SK-N-SH treated with all-trans-retinoic acid at 6 μM for 48 hours (cell line): ENCODE results near the gene ZNF276.
"Not testable (repeated sequence)": the region's sequence is repeated elsewhere in the genome, so short reads cannot be mapped to it uniquely, and the experiment has no call there.

Experiments
- ATAC-seq: fragments of 200-7000 bp; cut with Tn5 transposase; 3 replicates; pipeline ENCODE4 v1.9.1; 2020; ENCODE audit warnings: mild to moderate bottlenecking, moderate library complexity
- ARNTL ChIP-seq: fragments of 450-650 bp; formaldehyde crosslinking; IDR thresholded peaks from 2 replicates; pipeline ENCODE4 v1.5.0; 2020; ENCODE audit warnings: low read depth, mild to moderate bottlenecking, moderate library complexity, borderline replicate concordance
- CREB5 ChIP-seq: fragments of 250-450 bp; sonication (Bioruptor Pico); IDR thresholded peaks from 2 replicates; pipeline ENCODE4 v1.5.1; 2020; ENCODE audit warnings: low read depth, mild to moderate bottlenecking, moderate library complexity
- CSDC2 ChIP-seq: fragments of 250-450 bp; sonication (Bioruptor Pico); IDR thresholded peaks from 2 replicates; pipeline ENCODE4 v1.5.0; 2020; ENCODE audit warnings: mild to moderate bottlenecking, moderate library complexity
- ESRRG ChIP-seq: fragments of 250-450 bp; sonication (Bioruptor Pico); IDR thresholded peaks from 2 replicates; pipeline ENCODE4 v1.6.1; 2021; ENCODE audit warnings: mild to moderate bottlenecking
- GLIS3 ChIP-seq: fragments of 250-450 bp; sonication (Bioruptor Pico); IDR thresholded peaks from 2 replicates; pipeline ENCODE4 v1.5.0; 2020; ENCODE audit warnings: mild to moderate bottlenecking, moderate library complexity
- ISL1 ChIP-seq: fragments of 250-450 bp; sonication (Bioruptor Pico); IDR thresholded peaks from 2 replicates; pipeline ENCODE4 v2.1.2; 2022; ENCODE audit warnings: mild to moderate bottlenecking, moderate library complexity
- OSR1 ChIP-seq: fragments of 250-450 bp; sonication (Bioruptor Pico); IDR thresholded peaks from 2 replicates; pipeline ENCODE4 v1.8.0; 2022; ENCODE audit warnings: moderate library complexity, mild to moderate bottlenecking, inconsistent platforms
- PATZ1 ChIP-seq: fragments of 250-450 bp; sonication (Bioruptor Pico); IDR thresholded peaks from 2 replicates; pipeline ENCODE4 v1.8.0; 2020; ENCODE audit warnings: mild to moderate bottlenecking, moderate library complexity, borderline replicate concordance
- PPARA ChIP-seq: fragments of 250-450 bp; sonication (Bioruptor Pico); IDR thresholded peaks from 2 replicates; pipeline ENCODE4 v1.5.0; 2020; ENCODE audit warnings: mild to moderate bottlenecking, borderline replicate concordance
- RARB ChIP-seq: fragments of 250-450 bp; sonication (Bioruptor Pico); IDR thresholded peaks from 2 replicates; pipeline ENCODE4 v1.8.0; 2021; ENCODE audit warnings: mild to moderate bottlenecking, moderate library complexity
- SNAI2 ChIP-seq: fragments of 250-450 bp; sonication (Bioruptor Pico); IDR thresholded peaks from 2 replicates; pipeline ENCODE4 v1.5.0; 2020; ENCODE audit warnings: mild to moderate bottlenecking, moderate library complexity
- TCF4 ChIP-seq: fragments of 250-450 bp; sonication (Bioruptor Pico); IDR thresholded peaks from 2 replicates; pipeline ENCODE4 v1.8.0; 2021; ENCODE audit warnings: mild to moderate bottlenecking, moderate library complexity, borderline replicate concordance
- TOX ChIP-seq: fragments of 250-450 bp; sonication (Bioruptor Pico); IDR thresholded peaks from 2 replicates; pipeline ENCODE4 v1.8.0; 2021; ENCODE audit warnings: mild to moderate bottlenecking, moderate library complexity, borderline replicate concordance
- TSHZ2 ChIP-seq: fragments of 250-450 bp; sonication (Bioruptor Pico); IDR thresholded peaks from 2 replicates; pipeline ENCODE4 v1.5.0; 2020; ENCODE audit warnings: mild to moderate bottlenecking, moderate library complexity
- ZC3H10 ChIP-seq: fragments of 250-450 bp; sonication (Bioruptor Pico); IDR thresholded peaks from 2 replicates; pipeline ENCODE4 v1.5.1; 2021; ENCODE audit warnings: mild to moderate bottlenecking, moderate library complexity
- ZFP3 ChIP-seq: fragments of 250-450 bp; sonication (Bioruptor Pico); IDR thresholded peaks from 2 replicates; pipeline ENCODE4 v1.5.0; 2020; ENCODE audit warnings: mild to moderate bottlenecking, moderate library complexity
- ZFP30 ChIP-seq: fragments of 450-650 bp; formaldehyde crosslinking; IDR thresholded peaks from 2 replicates; pipeline ENCODE4 v1.5.0; 2022; ENCODE audit warnings: mild to moderate bottlenecking, moderate library complexity
- ZNF565 ChIP-seq: fragments of 450-650 bp; formaldehyde crosslinking; conservative IDR thresholded peaks from 2 replicates; pipeline ENCODE4 v1.5.0; 2020; ENCODE audit warnings: low read depth, mild to moderate bottlenecking, moderate library complexity
- ZNF70 ChIP-seq: fragments of 450-650 bp; formaldehyde crosslinking; IDR thresholded peaks from 2 replicates; pipeline ENCODE4 v1.5.0; 2020; ENCODE audit warnings: mild to moderate bottlenecking, moderate library complexity
- TF ChIP-seq, protein P1 (sequence below): fragments of 250-450 bp; sonication (Bioruptor Pico); IDR thresholded peaks from 2 replicates; pipeline ENCODE4 v1.5.1; 2021; ENCODE audit warnings: mild to moderate bottlenecking, moderate library complexity
- TF ChIP-seq, protein P2 (sequence below): fragments of 250-450 bp; sonication (Bioruptor Pico); IDR thresholded peaks from 2 replicates; pipeline ENCODE4 v1.8.0; 2021; ENCODE audit warnings: low read depth, mild to moderate bottlenecking, moderate library complexity, borderline replicate concordance

The ZNF276 gene

DNA sequence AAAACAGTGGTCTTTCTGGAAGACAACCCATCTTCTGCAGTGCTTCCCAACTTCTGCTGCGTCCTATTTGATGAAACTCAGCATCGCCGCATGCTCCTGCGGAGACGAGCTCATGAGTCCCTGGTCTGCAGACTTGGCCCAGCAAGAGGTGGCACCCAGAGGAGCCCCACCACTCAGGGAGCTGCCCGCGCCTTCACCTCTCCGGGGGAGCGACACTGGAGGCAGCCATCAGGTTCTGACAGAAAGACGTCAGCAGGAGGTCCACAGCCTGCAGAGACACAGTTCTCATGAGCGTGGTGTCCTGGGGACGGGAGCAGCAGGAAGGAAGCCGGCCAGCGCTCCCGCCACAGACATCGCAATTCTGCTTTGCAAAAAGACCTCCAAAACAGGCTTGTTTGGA, 49.0 kb downstream of the ZNF276 start:
- ATAC-seq, result no peak
- no peak for TF ChIP-seq RARB (CRISPR knock-in tag)
- TF ChIP-seq PPARA (CRISPR knock-in tag), result no peak
- TF ChIP-seq ZNF70 (CRISPR knock-in tag), result no peak
- no peak for TF ChIP-seq TSHZ2
- no peak for TF ChIP-seq ZFP30 (CRISPR knock-in tag)
- no peak for TF ChIP-seq ZNF565
- no peak for TF ChIP-seq OSR1 (CRISPR knock-in tag)
- TF ChIP-seq, protein P1, sequence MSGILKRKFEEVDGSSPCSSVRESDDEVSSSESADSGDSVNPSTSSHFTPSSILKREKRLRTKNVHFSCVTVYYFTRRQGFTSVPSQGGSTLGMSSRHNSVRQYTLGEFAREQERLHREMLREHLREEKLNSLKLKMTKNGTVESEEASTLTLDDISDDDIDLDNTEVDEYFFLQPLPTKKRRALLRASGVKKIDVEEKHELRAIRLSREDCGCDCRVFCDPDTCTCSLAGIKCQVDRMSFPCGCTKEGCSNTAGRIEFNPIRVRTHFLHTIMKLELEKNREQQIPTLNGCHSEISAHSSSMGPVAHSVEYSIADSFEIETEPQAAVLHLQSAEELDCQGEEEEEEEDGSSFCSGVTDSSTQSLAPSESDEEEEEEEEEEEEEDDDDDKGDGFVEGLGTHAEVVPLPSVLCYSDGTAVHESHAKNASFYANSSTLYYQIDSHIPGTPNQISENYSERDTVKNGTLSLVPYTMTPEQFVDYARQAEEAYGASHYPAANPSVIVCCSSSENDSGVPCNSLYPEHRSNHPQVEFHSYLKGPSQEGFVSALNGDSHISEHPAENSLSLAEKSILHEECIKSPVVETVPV, result no peak
- TF ChIP-seq CSDC2 (CRISPR knock-in tag), result no peak
- no peak for TF ChIP-seq TCF4
- no peak for TF ChIP-seq CREB5 (CRISPR knock-in tag)
- TF ChIP-seq PATZ1 (CRISPR knock-in tag), result no peak
- TF ChIP-seq GLIS3 (CRISPR knock-in tag), result no peak
- no peak for TF ChIP-seq ISL1
- TF ChIP-seq TOX (CRISPR knock-in tag), result no peak
- TF ChIP-seq ESRRG (CRISPR knock-in tag), result no peak
- TF ChIP-seq ZFP3 (CRISPR knock-in tag), result no peak

- ATAC-seq, result no peak
- TF ChIP-seq, protein P2, sequence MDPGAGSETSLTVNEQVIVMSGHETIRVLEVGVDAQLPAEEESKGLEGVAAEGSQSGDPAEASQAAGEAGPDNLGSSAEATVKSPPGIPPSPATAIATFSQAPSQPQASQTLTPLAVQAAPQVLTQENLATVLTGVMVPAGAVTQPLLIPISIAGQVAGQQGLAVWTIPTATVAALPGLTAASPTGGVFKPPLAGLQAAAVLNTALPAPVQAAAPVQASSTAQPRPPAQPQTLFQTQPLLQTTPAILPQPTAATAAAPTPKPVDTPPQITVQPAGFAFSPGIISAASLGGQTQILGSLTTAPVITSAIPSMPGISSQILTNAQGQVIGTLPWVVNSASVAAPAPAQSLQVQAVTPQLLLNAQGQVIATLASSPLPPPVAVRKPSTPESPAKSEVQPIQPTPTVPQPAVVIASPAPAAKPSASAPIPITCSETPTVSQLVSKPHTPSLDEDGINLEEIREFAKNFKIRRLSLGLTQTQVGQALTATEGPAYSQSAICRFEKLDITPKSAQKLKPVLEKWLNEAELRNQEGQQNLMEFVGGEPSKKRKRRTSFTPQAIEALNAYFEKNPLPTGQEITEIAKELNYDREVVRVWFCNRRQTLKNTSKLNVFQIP (CRISPR knock-in tag), result no peak
- TF ChIP-seq SNAI2 (CRISPR knock-in tag) (no peak), ZC3H10 (no peak), ARNTL (CRISPR knock-in tag) (no peak), ZFP3 (CRISPR knock-in tag) (no peak), TSHZ2 (no peak)
Measured at GRCh38 chr16:89775223-89775622, 53.9 kb downstream of the ZNF276 start.

- not testable (repeated sequence) for ATAC-seq
Measured at GRCh38 chr16:89778211-89778610, 56.9 kb downstream of the ZNF276 start.
